Measurements from ENCODE around the gene RFX5.

The RFX5 gene

GRCh38 chr1:151294742-151295462, 52.1 kb downstream of the RFX5 start:
- no peak for TF ChIP-seq ZFX (IDR thresholded peaks at IDR 0.05)
- no peak for TF ChIP-seq CTCF (conservative IDR thresholded peaks at IDR 0.05)
- no peak overlapping the region for H3K27ac ChIP-seq

DNA sequence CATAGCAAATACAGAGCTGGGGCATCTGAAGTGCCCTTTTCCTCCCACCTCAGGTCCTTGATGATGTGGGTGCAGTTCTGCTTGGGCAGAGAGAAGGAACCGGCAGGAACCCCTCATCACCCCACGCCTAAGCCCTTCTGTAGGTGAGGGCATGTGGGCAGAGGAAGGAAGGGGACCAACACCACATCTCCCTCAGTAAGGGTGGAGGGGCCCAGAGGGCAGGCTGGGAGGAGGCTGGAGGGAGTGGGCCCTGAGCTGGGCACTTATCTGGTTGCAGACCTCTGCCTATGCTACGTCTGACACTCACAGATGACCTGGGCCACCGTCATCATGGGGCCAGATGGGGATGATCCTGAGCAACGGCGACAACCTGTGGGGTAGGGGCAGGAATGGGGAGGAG, 54.0 kb downstream of the RFX5 start:
- TF ChIP-seq CTCF (conservative IDR thresholded peaks at IDR 0.05) (no peak), ZFX (IDR thresholded peaks at IDR 0.05) (no peak)
- no peak overlapping the region for H3K27ac ChIP-seq

GRCh38 chr1:151292207-151293030, 54.6 kb downstream of the RFX5 start:
- no peak overlapping the region for H3K27ac ChIP-seq
- TF ChIP-seq ZFX (IDR thresholded peaks at IDR 0.05) (no peak), CTCF (conservative IDR thresholded peaks at IDR 0.05) (no peak)

GRCh38 chr1:151290709-151291303, 56.2 kb downstream of the RFX5 start:
- H3K27ac ChIP-seq, result no peak overlapping the region
- TF ChIP-seq ZFX (IDR thresholded peaks at IDR 0.05), result no peak

All from C4-2B (cell line).